Testis (tissue), 2 donors: ENCODE data around the gene GUCY2D.

Source experiments
- POLR2A ChIP-seq: fragments of 450-650 bp; IDR thresholded peaks from one replicate; pipeline ENCODE4 v1.6.1; 2017; ENCODE audit warnings: antibody characterized with exemption, mild to moderate bottlenecking, moderate library complexity
- TF ChIP-seq, protein P1 (sequence below), 3 experiments: fragments of 450-650 bp in 2 of 3; fragments of 200-600 bp in 1 of 3; sonication (generic) in 1 of 3; IDR thresholded peaks; one replicate each; pipeline ENCODE4 v1.5.1; 2016 to 2019; ENCODE audit warnings: antibody characterized with exemption in 3 of 3, mild to moderate bottlenecking in 2 of 3, moderate library complexity in 1 of 3

DNA sequence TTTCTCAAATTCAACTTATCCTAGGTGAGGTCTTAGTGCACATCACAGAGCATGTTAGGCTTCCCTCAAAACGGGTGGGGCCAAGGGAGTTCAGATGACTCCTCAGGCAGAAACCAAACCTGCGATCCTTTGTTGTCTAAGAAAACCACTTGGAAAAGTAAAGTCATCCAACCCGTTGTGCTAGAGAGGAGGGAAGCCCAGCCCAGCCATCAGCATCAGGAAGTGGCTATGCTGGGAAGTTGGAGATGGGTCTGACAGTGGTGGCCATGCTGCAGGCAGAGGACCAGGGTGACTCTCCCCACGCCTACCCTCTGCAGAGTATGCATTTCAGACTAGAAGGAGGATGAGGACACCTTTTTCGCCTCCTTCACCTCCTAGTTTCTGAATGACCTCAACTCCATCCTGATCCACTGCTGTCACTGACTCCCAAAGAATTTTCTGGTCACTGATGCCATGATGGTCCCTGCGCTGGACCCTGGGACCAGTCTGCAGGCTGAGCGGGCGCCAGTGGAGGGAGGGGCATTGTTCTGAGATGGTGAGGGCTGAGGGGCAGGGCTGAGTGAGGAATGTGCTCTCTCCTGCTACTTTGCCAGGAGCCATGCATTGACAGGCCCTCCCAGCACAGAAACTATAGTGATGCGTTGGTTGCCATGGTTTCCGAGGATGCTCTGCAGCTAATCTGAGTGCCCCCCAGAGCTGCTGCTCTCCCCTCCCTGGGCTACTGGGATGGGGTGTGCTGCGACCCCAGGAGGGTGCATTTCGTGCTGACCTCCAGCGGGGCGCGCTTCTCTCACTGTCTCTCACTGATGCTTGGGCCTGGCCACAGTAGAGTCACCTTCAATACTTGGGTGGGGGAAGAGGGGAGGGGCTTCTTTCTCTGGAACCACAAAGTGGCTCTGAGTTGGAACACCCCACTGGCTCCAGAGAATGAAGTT is 64.7 kb downstream of the GUCY2D start:
- TF ChIP-seq POLR2A, result no peak
- TF ChIP-seq, protein P1, sequence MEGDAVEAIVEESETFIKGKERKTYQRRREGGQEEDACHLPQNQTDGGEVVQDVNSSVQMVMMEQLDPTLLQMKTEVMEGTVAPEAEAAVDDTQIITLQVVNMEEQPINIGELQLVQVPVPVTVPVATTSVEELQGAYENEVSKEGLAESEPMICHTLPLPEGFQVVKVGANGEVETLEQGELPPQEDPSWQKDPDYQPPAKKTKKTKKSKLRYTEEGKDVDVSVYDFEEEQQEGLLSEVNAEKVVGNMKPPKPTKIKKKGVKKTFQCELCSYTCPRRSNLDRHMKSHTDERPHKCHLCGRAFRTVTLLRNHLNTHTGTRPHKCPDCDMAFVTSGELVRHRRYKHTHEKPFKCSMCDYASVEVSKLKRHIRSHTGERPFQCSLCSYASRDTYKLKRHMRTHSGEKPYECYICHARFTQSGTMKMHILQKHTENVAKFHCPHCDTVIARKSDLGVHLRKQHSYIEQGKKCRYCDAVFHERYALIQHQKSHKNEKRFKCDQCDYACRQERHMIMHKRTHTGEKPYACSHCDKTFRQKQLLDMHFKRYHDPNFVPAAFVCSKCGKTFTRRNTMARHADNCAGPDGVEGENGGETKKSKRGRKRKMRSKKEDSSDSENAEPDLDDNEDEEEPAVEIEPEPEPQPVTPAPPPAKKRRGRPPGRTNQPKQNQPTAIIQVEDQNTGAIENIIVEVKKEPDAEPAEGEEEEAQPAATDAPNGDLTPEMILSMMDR (IDR thresholded peaks at IDR 0.05), result no peak
